RWPE2 (cell line): ENCODE data around the gene CDH16.
A peak's percentile ranks its signal among the peaks of the same experiment; 100 is the strongest.
"Not testable (repeated sequence)": the region's sequence is repeated elsewhere in the genome, so short reads cannot be mapped to it uniquely, and the experiment has no call there.

Source experiments
- ATAC-seq: fragments of 200-7000 bp; cut with Tn5 transposase; 3 replicates; pipeline ENCODE4 v1.9.1; 2021; ENCODE audit warnings: low read depth
- DNase-seq: peaks from one replicate; pipeline ENCODE4 v3.0.0-alpha.2; 2020; ENCODE audit warnings: low spot score
- H3K27ac ChIP-seq: fragments of 450-650 bp; 2 replicates; pipeline ENCODE4 v1.5.1; 2017; ENCODE audit warnings: mild to moderate bottlenecking; ENCODE audit not compliant: poor library complexity, severe bottlenecking
- H3K27me3 ChIP-seq: fragments of 250-450 bp; sonication (Bioruptor Pico); 2 replicates; pipeline ENCODE4 v1.5.1; 2021; ENCODE audit warnings: mild to moderate bottlenecking, moderate library complexity; ENCODE audit not compliant: insufficient read depth, poor library complexity, severe bottlenecking
- H3K36me3 ChIP-seq: fragments of 250-450 bp; sonication (Bioruptor Pico); 2 replicates; pipeline ENCODE4 v1.5.1; 2020; ENCODE audit warnings: low read depth, mild to moderate bottlenecking, moderate library complexity
- H3K4me1 ChIP-seq: fragments of 250-450 bp; sonication (Bioruptor Pico); 2 replicates; pipeline ENCODE4 v1.5.1; 2021; ENCODE audit warnings: mild to moderate bottlenecking, moderate library complexity; ENCODE audit not compliant: insufficient read depth, poor library complexity, severe bottlenecking
- H3K4me3 ChIP-seq: fragments of 250-450 bp; sonication (Bioruptor Pico); 2 replicates; pipeline ENCODE4 v1.5.1; 2021; ENCODE audit warnings: mild to moderate bottlenecking, moderate library complexity; ENCODE audit not compliant: severe bottlenecking
- H3K9me3 ChIP-seq: fragments of 250-450 bp; sonication (Bioruptor Pico); 2 replicates; pipeline ENCODE4 v1.5.1; 2021; ENCODE audit warnings: mild to moderate bottlenecking, moderate library complexity; ENCODE audit not compliant: severe bottlenecking
- TF ChIP-seq, protein P1 (sequence below): fragments of 450-650 bp; IDR thresholded peaks from one replicate; pipeline ENCODE4 v1.5.1; 2017; ENCODE audit warnings: mild to moderate bottlenecking, moderate library complexity; ENCODE audit not compliant: poor library complexity, severe bottlenecking

CDH16 gene

DNA sequence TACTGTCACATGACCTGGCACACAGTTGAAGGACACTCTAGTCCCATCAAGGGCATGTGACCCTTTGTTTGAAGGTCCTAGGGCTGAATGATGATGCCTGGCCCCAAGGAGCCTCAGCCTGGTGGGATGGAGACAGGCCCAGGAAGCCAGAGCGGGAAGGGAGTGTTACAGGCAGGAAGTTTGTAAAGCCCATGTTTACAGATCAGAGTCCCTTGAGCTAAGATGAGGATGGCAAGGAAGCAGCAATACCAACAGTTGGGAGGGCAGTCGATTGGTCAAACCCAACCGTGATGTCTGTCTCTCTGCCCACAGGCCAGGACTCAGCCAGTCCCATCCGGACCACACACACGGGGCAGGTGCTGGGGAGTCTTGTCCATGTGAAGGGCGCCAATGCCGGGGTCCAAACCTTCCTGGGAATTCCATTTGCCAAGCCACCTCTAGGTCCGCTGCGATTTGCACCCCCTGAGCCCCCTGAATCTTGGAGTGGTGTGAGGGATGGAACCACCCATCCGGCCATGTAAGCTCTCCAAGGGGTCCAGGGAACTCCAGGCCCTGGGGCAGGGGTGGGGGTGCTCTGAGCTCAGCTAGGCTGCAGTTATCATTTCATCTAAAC, 19.1 kb upstream of the CDH16 start:
- TF ChIP-seq, protein P1, sequence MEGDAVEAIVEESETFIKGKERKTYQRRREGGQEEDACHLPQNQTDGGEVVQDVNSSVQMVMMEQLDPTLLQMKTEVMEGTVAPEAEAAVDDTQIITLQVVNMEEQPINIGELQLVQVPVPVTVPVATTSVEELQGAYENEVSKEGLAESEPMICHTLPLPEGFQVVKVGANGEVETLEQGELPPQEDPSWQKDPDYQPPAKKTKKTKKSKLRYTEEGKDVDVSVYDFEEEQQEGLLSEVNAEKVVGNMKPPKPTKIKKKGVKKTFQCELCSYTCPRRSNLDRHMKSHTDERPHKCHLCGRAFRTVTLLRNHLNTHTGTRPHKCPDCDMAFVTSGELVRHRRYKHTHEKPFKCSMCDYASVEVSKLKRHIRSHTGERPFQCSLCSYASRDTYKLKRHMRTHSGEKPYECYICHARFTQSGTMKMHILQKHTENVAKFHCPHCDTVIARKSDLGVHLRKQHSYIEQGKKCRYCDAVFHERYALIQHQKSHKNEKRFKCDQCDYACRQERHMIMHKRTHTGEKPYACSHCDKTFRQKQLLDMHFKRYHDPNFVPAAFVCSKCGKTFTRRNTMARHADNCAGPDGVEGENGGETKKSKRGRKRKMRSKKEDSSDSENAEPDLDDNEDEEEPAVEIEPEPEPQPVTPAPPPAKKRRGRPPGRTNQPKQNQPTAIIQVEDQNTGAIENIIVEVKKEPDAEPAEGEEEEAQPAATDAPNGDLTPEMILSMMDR: no peak
- H3K27me3 ChIP-seq: no peaks in the 10 kb centered on the region
- H3K4me1 ChIP-seq: peaks cover 9% of the 10 kb centered on the region
- ATAC-seq: no peak
- no peak for DNase-seq
- no peak overlapping the region for H3K27ac ChIP-seq
- H3K4me3 ChIP-seq: no peak overlapping the region
- peaks cover 58% of the 10 kb centered on the region for H3K36me3 ChIP-seq
- H3K9me3 ChIP-seq: no peaks in the 10 kb centered on the region

DNA sequence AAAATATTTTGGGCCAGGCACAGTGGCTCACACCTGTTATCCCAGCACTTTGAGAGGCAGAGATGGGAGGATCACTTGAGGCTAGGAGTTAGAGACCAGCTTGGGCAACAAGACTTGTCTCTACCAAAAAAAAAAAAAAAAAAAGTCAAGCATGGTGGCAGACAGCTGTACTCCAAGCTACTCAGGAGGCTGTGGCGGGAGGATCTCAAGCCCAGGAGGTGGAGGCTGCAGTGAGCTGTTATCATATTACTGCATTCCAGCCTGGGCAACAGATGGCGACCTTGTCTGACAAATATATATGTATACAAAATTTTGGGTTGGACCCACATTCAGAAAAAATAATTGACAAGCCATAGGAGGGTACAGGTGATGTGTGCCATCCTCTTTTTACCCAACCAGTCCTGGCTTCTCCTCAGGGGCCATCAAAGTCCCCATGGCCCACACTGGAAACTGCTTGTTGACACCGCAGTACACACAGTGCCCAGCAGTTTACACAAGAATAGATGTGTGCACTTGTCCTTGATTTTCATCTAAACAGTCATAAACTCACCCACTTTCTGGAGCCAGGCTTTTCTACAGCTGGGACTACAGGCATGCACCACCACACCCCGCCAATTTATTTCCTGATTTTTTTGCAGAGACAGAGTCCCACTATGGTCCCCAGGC, 18.3 kb upstream of the CDH16 start:
- H3K4me1 ChIP-seq: peaks cover 9% of the 10 kb centered on the region
- H3K4me3 ChIP-seq: no peak overlapping the region
- no peak for ATAC-seq
- H3K36me3 ChIP-seq: peaks cover 52% of the 10 kb centered on the region
- DNase-seq: no peak
- no peaks in the 10 kb centered on the region for H3K9me3 ChIP-seq
- H3K27ac ChIP-seq: no peak overlapping the region
- TF ChIP-seq, protein P1: no peak
- H3K27me3 ChIP-seq: no peaks in the 10 kb centered on the region

DNA sequence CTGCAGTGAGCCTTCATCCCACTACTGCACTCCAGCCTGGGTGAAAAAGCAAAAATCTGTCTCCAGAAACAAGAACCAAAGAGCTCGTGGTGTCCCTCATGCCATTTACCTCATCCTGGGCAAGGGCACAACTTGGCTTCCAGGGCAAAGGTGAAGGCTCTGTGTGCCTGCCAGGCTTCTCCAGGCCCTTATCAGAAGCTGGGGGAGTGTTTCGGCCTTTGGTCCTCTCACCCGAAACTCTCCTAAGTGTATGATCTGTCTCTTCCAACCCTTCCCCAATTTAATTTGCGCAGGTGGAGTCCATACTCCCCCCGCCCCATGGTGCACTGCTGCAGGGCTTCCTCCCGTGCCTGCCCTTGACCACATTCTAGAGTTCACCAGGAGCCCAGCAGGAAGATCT, 17.8 kb upstream of the CDH16 start:
- H3K4me3 ChIP-seq: peak overlapping the region; percentile 96

DNA sequence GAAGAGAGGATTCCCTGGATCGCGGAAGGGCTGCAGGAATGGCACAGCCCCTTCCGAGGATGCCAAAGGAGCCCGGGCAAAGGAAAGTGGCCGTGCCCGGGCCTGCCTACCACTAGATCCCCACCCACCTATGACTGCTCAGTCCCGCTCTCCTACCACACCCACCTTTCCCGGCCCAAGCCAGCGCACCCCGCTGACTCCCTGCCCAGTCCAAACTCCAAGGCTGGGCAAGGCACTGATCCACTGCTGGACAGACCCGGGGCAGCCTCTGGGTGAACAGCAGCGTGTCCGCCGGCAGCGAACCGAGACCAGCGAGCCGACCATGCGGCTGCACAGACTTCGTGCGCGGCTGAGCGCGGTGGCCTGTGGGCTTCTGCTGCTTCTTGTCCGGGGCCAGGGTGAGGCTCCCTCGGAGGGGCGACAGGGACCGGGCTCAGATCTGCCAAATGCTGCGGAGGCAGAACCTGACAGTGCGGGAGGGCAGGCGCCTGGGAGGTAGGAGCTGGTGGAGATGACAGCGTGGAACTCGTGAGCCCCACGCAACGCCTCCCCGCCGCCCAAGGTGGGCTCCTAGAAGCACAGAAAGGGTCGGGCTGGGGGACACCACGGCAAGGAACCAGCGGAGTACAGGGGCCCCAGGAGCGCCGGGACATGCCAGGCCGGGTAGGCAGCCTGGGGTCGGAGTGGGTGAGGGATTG, 16.8 kb upstream of the CDH16 start, which contains the start of gene CES2:
Gene CES2, plus strand, starts transcription at position 203 of the 698 bp plus-strand sequence. Its CDS starts 120 bp downstream, at position 323.
- no peaks in the 10 kb centered on the region for H3K27me3 ChIP-seq
- H3K9me3 ChIP-seq: no peaks in the 10 kb centered on the region
- DNase-seq (peak; percentile 92), ATAC-seq (peak; percentile 90)
- TF ChIP-seq, protein P1: no peak
- peak within 1 kb of the TSS; percentile 86 for H3K27ac ChIP-seq
- peaks cover 41% of the 10 kb centered on the region for H3K36me3 ChIP-seq
- peaks cover 9% of the 10 kb centered on the region for H3K4me1 ChIP-seq
- H3K4me3 ChIP-seq: peak within 1 kb of the TSS; percentile 96

More for the DNA sequence above, 17.8 kb upstream of the CDH16 start:
- DNase-seq: no peak
- TF ChIP-seq, protein P1: no peak
- H3K4me1 ChIP-seq: peaks cover 9% of the 10 kb centered on the region
- H3K36me3 ChIP-seq: peaks cover 51% of the 10 kb centered on the region
- H3K9me3 ChIP-seq: no peaks in the 10 kb centered on the region
- no peaks in the 10 kb centered on the region for H3K27me3 ChIP-seq
- no peak for ATAC-seq
- H3K27ac ChIP-seq: no peak overlapping the region

DNA sequence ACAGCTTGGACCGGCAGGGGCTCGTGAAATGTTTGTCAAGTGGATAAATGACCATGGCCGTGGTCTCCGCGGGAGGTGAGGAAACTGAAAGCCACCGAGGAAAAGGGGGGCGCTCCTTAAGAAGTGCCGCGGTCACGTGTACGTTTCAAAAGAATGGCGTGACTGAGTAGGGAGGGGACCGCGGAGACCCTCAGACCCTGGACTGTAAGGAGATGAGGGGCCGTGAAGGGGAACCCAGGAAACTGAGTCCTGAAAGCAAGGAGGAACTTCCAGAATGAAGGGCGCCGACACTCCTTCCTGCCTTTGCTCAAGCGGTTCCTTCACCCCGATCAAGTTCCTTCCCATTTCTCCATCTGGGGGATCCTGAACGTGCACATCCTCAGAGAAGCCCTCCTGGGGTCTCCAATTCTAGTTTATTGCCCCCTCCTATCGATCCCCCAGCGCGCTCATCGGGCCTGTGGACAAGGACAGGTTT, 16.2 kb upstream of the CDH16 start:
- not testable (repeated sequence) for H3K4me1 ChIP-seq, H3K9me3 ChIP-seq, DNase-seq, H3K27me3 ChIP-seq
- Histone ChIP-seq H3K27ac (peak overlapping the region; percentile 86), H3K36me3 (peaks cover 35% of the 10 kb centered on the region), H3K4me3 (peak overlapping the region; percentile 96)
- peak; percentile 2; the same call in 2 of the 3 replicates for ATAC-seq
